Lower leg skin (tissue), 3 donors: Measurements from ENCODE around the gene TNPO3.

ENCODE experiments used
- POLR2A ChIP-seq, 2 donors: fragments of 450-650 bp; IDR thresholded peaks; one replicate each; pipeline ENCODE4 v1.6.1; 2016 to 2017; ENCODE audit warnings: antibody characterized with exemption in 2 of 2, mild to moderate bottlenecking in 1 of 2, moderate library complexity in 1 of 2
- TF ChIP-seq, protein P1 (sequence below), 3 donors: fragments of 450-650 bp; IDR thresholded peaks; one replicate each; pipeline ENCODE4 v1.5.1; 2016; ENCODE audit warnings: antibody characterized with exemption in 3 of 3, mild to moderate bottlenecking in 3 of 3, moderate library complexity in 2 of 3

DNA sequence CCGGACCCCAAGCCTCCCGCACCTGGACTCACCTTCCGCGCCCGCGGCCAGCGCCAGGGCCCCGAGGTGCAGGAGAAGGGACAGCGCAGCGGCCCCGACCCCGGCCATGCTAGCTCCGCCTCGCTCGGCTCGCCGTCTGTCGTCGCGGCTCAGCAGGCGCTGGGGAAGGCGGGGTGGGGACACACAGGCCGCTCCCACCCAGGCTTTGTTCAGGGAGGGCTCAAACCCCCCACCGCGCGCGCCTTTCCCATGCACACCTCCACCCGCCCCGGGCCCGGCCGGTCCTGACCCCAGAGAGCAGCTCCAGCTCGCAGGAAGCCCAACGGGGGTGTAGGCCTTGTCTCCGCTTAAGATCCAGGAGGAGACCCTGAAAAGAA, 144.4 kb downstream of the TNPO3 start, which contains the start of gene KCP:
- TF ChIP-seq POLR2A (IDR thresholded peaks at IDR 0.05): no peak
- TF ChIP-seq, protein P1, sequence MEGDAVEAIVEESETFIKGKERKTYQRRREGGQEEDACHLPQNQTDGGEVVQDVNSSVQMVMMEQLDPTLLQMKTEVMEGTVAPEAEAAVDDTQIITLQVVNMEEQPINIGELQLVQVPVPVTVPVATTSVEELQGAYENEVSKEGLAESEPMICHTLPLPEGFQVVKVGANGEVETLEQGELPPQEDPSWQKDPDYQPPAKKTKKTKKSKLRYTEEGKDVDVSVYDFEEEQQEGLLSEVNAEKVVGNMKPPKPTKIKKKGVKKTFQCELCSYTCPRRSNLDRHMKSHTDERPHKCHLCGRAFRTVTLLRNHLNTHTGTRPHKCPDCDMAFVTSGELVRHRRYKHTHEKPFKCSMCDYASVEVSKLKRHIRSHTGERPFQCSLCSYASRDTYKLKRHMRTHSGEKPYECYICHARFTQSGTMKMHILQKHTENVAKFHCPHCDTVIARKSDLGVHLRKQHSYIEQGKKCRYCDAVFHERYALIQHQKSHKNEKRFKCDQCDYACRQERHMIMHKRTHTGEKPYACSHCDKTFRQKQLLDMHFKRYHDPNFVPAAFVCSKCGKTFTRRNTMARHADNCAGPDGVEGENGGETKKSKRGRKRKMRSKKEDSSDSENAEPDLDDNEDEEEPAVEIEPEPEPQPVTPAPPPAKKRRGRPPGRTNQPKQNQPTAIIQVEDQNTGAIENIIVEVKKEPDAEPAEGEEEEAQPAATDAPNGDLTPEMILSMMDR (IDR thresholded peaks at IDR 0.05): no peak
